ENCODE results near the gene BRF1. TPM values are rescaled to one million over a fixed set of nuclear protein-coding genes. Genes with fewer than 3 reads are reported as not detected.

The BRF1 gene
- total RNA-seq, 1 experiment from 2014 or later = 41.2 TPM

DNA sequence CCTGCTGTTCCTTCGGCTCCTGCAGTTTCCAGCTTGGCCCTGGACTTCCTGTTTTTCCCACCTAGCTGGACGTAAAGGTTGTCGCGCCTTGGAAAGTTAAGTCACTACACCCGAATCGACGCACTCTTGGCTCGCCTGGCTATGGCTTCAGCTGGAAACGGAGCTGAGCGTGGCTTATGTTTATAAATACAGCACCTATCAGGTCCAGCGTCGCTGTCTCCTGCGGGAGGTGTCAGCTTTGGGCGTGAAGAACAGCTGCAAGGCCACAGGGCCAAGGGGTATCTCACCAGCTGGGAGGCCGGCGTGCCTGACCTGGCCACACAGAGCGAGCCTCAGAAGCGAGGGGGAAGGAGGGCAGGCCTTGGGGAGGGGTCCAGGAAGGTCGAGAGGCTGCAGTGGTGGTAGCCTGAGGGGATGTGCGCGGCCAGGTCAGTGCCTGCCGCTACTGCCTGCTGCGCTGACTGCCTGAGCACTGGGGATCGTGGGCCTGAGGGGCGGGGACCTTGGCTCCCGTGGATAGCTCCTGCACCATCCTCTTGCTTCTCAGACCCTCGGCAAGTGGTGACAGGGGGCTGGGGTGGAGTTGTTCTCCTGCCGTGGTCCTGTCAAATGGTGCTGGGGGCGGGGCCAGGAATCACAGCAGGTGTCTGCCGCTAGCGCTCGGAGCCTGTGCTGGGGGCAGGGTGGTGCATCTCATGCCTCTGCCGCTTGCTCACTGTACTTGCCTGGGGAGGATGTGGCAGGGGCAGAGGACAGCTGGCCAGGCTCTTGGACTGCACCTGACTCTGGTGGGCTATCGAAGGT, 26.3 kb upstream of the BRF1 start:
- no peaks in the 10 kb centered on the region for H3K27me3 ChIP-seq (ENCODE audit: insufficient read depth, low read length)
- no peak overlapping the region for H3K27ac ChIP-seq (ENCODE audit: low read depth, low read length)
- no peak overlapping the region for H3K4me3 ChIP-seq (replicated peaks in 1 of 2; ENCODE audit: low read depth in 1 of 2, low read length in 2 of 2)
- H3K4me2 ChIP-seq (ENCODE audit: low read length) = no peak overlapping the region
- no peaks in the 10 kb centered on the region for H3K36me3 ChIP-seq (ENCODE audit: control insufficient read depth in 1 of 2, insufficient read depth in 2 of 2, low read length in 2 of 2)
- RAD21 ChIA-PET (ENCODE audit: low non-redundant PET in 1 of 2, low total read pairs in 2 of 2, uncharacterized antibody in 2 of 2, unreplicated experiment in 2 of 2) = no interaction called here
- CTCF ChIA-PET = no interaction called here
- peaks cover 59% of the 10 kb centered on the region for H3K79me2 ChIP-seq (ENCODE audit: insufficient read depth, low read length)
- TF ChIP-seq, protein P1, sequence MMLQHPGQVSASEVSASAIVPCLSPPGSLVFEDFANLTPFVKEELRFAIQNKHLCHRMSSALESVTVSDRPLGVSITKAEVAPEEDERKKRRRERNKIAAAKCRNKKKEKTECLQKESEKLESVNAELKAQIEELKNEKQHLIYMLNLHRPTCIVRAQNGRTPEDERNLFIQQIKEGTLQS (IDR thresholded peaks at IDR 0.05) = no peak
- TF ChIP-seq EZH2phosphoT487 (IDR thresholded peaks at IDR 0.05; ENCODE audit: borderline replicate concordance) (no peak), FOSL1 (IDR thresholded peaks at IDR 0.05; ENCODE audit: low read depth) (no peak), RAD21 (IDR thresholded peaks at IDR 0.05; ENCODE audit: low read depth) (no peak), POLR2AphosphoS5 (IDR thresholded peaks at IDR 0.05; ENCODE audit: low read depth, low read length) (no peak), POLR2A (IDR thresholded peaks at IDR 0.05; ENCODE audit: borderline replicate concordance, extremely low read depth, insufficient read depth, insufficient read length) (no peak), YY1 (IDR thresholded peaks at IDR 0.05; ENCODE audit: extremely low read depth, insufficient replicate concordance, low read depth, low read length) (no peak), JUND (IDR thresholded peaks at IDR 0.05) (no peak), SP1 (IDR thresholded peaks at IDR 0.05; ENCODE audit: low read depth) (no peak)
- TF ChIP-seq, protein P2, sequence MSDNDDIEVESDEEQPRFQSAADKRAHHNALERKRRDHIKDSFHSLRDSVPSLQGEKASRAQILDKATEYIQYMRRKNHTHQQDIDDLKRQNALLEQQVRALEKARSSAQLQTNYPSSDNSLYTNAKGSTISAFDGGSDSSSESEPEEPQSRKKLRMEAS (IDR thresholded peaks at IDR 0.05) = no peak
- TF ChIP-seq, protein P3, sequence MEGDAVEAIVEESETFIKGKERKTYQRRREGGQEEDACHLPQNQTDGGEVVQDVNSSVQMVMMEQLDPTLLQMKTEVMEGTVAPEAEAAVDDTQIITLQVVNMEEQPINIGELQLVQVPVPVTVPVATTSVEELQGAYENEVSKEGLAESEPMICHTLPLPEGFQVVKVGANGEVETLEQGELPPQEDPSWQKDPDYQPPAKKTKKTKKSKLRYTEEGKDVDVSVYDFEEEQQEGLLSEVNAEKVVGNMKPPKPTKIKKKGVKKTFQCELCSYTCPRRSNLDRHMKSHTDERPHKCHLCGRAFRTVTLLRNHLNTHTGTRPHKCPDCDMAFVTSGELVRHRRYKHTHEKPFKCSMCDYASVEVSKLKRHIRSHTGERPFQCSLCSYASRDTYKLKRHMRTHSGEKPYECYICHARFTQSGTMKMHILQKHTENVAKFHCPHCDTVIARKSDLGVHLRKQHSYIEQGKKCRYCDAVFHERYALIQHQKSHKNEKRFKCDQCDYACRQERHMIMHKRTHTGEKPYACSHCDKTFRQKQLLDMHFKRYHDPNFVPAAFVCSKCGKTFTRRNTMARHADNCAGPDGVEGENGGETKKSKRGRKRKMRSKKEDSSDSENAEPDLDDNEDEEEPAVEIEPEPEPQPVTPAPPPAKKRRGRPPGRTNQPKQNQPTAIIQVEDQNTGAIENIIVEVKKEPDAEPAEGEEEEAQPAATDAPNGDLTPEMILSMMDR (IDR thresholded peaks at IDR 0.05 in 2 of 3, conservative IDR thresholded peaks at IDR 0.05 in 1 of 3; ENCODE audit: borderline replicate concordance in 1 of 3, insufficient read depth in 1 of 3, low read depth in 2 of 3, low read length in 2 of 3) = no peak
- TF ChIP-seq, protein P4, sequence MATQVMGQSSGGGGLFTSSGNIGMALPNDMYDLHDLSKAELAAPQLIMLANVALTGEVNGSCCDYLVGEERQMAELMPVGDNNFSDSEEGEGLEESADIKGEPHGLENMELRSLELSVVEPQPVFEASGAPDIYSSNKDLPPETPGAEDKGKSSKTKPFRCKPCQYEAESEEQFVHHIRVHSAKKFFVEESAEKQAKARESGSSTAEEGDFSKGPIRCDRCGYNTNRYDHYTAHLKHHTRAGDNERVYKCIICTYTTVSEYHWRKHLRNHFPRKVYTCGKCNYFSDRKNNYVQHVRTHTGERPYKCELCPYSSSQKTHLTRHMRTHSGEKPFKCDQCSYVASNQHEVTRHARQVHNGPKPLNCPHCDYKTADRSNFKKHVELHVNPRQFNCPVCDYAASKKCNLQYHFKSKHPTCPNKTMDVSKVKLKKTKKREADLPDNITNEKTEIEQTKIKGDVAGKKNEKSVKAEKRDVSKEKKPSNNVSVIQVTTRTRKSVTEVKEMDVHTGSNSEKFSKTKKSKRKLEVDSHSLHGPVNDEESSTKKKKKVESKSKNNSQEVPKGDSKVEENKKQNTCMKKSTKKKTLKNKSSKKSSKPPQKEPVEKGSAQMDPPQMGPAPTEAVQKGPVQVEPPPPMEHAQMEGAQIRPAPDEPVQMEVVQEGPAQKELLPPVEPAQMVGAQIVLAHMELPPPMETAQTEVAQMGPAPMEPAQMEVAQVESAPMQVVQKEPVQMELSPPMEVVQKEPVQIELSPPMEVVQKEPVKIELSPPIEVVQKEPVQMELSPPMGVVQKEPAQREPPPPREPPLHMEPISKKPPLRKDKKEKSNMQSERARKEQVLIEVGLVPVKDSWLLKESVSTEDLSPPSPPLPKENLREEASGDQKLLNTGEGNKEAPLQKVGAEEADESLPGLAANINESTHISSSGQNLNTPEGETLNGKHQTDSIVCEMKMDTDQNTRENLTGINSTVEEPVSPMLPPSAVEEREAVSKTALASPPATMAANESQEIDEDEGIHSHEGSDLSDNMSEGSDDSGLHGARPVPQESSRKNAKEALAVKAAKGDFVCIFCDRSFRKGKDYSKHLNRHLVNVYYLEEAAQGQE (IDR thresholded peaks at IDR 0.05; ENCODE audit: low read depth) = no peak
- intact Hi-C loops (cut with micrococcal nuclease) = no loop called here
- DNase-seq (ENCODE audit: low read depth, low spot score) = no peak
- no peaks in the 10 kb centered on the region for H4K20me1 ChIP-seq (ENCODE audit: insufficient read depth)
- ATAC-seq = no peak
- H3K9me3 ChIP-seq (ENCODE audit: control insufficient read depth in 1 of 2, insufficient read depth in 1 of 2, low read depth in 1 of 2, low read length in 2 of 2) = no peaks in the 10 kb centered on the region
- no peak overlapping the region for H2AFZ ChIP-seq (ENCODE audit: low read depth, low read length, poor library complexity, severe bottlenecking)
- no peak overlapping the region for H3K9ac ChIP-seq (ENCODE audit: low read length)
- no TSS peak for BruUV-seq (replicated peaks)
- POLR2A ChIA-PET = interaction anchor here (1.0 kb wide), 1 partner anchor 26 kb away, joined by 4 read pairs; no protein-coding TSS in a partner anchor
- H3K9me2 ChIP-seq (ENCODE audit: insufficient read depth) = no peaks in the 10 kb centered on the region
- H3K4me1 ChIP-seq (ENCODE audit: control insufficient read depth in 1 of 2, insufficient read depth in 2 of 2, low read length in 2 of 2) = peaks cover 17 to 20% of the 10 kb centered on the region in 2 experiments; a peak in 3 of 4 replicates

Measured in HCT116 (cell line).